Measurements from ENCODE around the gene GJB4.

GRCh38 chr1:34774957-34775356, 15.4 kb downstream of the GJB4 start:
- no peak for TF ChIP-seq POLR2A (IDR thresholded peaks at IDR 0.05; ENCODE audit: low read depth, low read length)
- TF ChIP-seq POLR2AphosphoS5 (IDR thresholded peaks at IDR 0.05; ENCODE audit: low read depth, low read length), result no peak

Data from GM12891 (cell line).